GM18508 (cell line): ENCODE measurements around the gene GALNT9.
"Not testable (repeated sequence)": the region's sequence is repeated elsewhere in the genome, so short reads cannot be mapped to it uniquely, and the experiment has no call there.

Source experiments
- ATAC-seq: cut with Tn5 transposase; IDR thresholded peaks from one replicate; pipeline ENCODE4 v1.9.1; 2021; ENCODE audit warnings: moderate number of reproducible peaks; ENCODE audit not compliant: insufficient read depth, unreplicated experiment

GALNT9 gene

GRCh38 chr12:132243171-132243570 is 86.2 kb downstream of the GALNT9 start:
- ATAC-seq, result not testable (repeated sequence)

- ATAC-seq, result not testable (repeated sequence)
These were observed 88.8 kb downstream of the GALNT9 start for GRCh38 chr12:132240669-132241007.

- ATAC-seq, result no peak
These were observed 89.4 kb downstream of the GALNT9 start for GRCh38 chr12:132239796-132240668.

GRCh38 chr12:132239392-132239791 is 90.0 kb downstream of the GALNT9 start:
- ATAC-seq, result no peak

- ATAC-seq, result no peak
These were observed 90.5 kb downstream of the GALNT9 start for GRCh38 chr12:132238884-132239283.

GRCh38 chr12:132238488-132238854 is 90.9 kb downstream of the GALNT9 start:
- no peak for ATAC-seq

GRCh38 chr12:132237772-132238487 is 91.5 kb downstream of the GALNT9 start:
- ATAC-seq, result no peak

GRCh38 chr12:132236930-132237771 is 92.2 kb downstream of the GALNT9 start:
- no peak for ATAC-seq

GRCh38 chr12:132236129-132236929 is 93.1 kb downstream of the GALNT9 start:
- ATAC-seq, result no peak

- ATAC-seq, result no peak
These were observed 94.1 kb downstream of the GALNT9 start for GRCh38 chr12:132235116-132235820.

GRCh38 chr12:132230381-132230780 is 99.0 kb downstream of the GALNT9 start:
- ATAC-seq, result no peak

- no peak for ATAC-seq
These were observed 99.5 kb downstream of the GALNT9 start for GRCh38 chr12:132229926-132230325.

GRCh38 chr12:132229193-132229760 is 100.1 kb downstream of the GALNT9 start:
- ATAC-seq, result no peak

- no peak for ATAC-seq
These were observed 100.8 kb downstream of the GALNT9 start for GRCh38 chr12:132228476-132229192.

- ATAC-seq, result no peak
These were observed 101.5 kb downstream of the GALNT9 start for GRCh38 chr12:132227782-132228475.

GRCh38 chr12:132227118-132227517 is 102.3 kb downstream of the GALNT9 start:
- ATAC-seq, result no peak

GRCh38 chr12:132226604-132227003 is 102.8 kb downstream of the GALNT9 start:
- ATAC-seq, result no peak

GRCh38 chr12:132225214-132225613 is 104.2 kb downstream of the GALNT9 start:
- no peak for ATAC-seq
